HL-60 (cell line): ENCODE results near the gene MYO1D.

Source experiments
- DNase-seq, 2 experiments: peaks; one replicate each; pipeline ENCODE4 v3.0.0-alpha.2; 2010 to 2020; ENCODE audit warnings: low read depth in 1 of 2, low spot score in 1 of 2
- H3K27ac ChIP-seq: fragments of 250-450 bp; sonication (Bioruptor Pico); replicated peaks from 2 replicates; pipeline ENCODE4 v1.5.1; 2020; ENCODE audit warnings: mild to moderate bottlenecking, moderate library complexity
- H3K27me3 ChIP-seq: fragments of 250-450 bp; sonication (Bioruptor Pico); 2 replicates; pipeline ENCODE4 v1.5.1; 2021; ENCODE audit warnings: mild to moderate bottlenecking, moderate library complexity; ENCODE audit not compliant: insufficient read depth, poor library complexity, severe bottlenecking
- H3K4me3 ChIP-seq: replicated peaks from 2 replicates; pipeline ENCODE4 v1.5.1; 2011; ENCODE audit warnings: mild to moderate bottlenecking, control low read depth, low read length; ENCODE audit not compliant: insufficient read depth
- GABPA ChIP-seq: IDR thresholded peaks from 2 replicates; pipeline ENCODE4 v1.6.1; 2012; ENCODE audit warnings: low read depth
- POLR2AphosphoS5 ChIP-seq: IDR thresholded peaks from 2 replicates; pipeline ENCODE4 v1.6.1; 2012; ENCODE audit warnings: low read depth
- SPI1 ChIP-seq: IDR thresholded peaks from 2 replicates; pipeline ENCODE4 v1.6.1; 2012; ENCODE audit warnings: low read depth, mild to moderate bottlenecking, borderline replicate concordance
- TF ChIP-seq, protein P1 (sequence below): IDR thresholded peaks from one replicate; pipeline ENCODE4 v1.5.1; 2011; ENCODE audit warnings: low read length, control low read depth, inconsistent platforms; ENCODE audit not compliant: insufficient read depth
- TF ChIP-seq, protein P2 (sequence below): IDR thresholded peaks from 2 replicates; pipeline ENCODE4 v1.6.1; 2012; ENCODE audit warnings: low read depth; ENCODE audit not compliant: insufficient replicate concordance

The MYO1D gene

GRCh38 chr17:32584792-32585191 is 292.1 kb downstream of the MYO1D start:
- Histone ChIP-seq H3K27me3 (peaks cover 6% of the 10 kb centered on the region), H3K4me3 (no peak overlapping the region), H3K27ac (no peak overlapping the region)
- TF ChIP-seq, protein P1, sequence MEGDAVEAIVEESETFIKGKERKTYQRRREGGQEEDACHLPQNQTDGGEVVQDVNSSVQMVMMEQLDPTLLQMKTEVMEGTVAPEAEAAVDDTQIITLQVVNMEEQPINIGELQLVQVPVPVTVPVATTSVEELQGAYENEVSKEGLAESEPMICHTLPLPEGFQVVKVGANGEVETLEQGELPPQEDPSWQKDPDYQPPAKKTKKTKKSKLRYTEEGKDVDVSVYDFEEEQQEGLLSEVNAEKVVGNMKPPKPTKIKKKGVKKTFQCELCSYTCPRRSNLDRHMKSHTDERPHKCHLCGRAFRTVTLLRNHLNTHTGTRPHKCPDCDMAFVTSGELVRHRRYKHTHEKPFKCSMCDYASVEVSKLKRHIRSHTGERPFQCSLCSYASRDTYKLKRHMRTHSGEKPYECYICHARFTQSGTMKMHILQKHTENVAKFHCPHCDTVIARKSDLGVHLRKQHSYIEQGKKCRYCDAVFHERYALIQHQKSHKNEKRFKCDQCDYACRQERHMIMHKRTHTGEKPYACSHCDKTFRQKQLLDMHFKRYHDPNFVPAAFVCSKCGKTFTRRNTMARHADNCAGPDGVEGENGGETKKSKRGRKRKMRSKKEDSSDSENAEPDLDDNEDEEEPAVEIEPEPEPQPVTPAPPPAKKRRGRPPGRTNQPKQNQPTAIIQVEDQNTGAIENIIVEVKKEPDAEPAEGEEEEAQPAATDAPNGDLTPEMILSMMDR, result no peak
- no peak for TF ChIP-seq SPI1
- DNase-seq, result no peak

DNA sequence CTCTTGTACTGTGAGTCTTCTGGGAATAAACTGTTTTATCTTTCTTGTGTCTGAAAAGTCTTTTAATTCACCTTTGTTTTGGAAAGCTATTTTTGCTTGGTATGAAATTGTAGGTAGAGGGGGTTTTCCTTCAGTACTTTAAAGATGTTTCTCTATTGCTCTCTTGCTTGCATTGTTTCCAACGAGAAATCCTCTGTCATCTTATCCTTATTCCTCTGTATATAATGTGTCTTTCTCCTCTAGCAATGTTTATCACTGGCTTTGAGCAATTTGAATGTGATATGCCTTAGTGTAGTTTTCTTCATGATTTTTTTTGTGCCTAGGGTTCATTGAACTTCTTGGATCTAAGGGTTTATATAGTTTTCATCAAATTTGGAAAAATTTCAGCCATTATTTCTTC is 293.9 kb downstream of the MYO1D start:
- Histone ChIP-seq H3K4me3 (no peak overlapping the region), H3K27ac (no peak overlapping the region), H3K27me3 (peaks cover 1% of the 10 kb centered on the region)
- no peak for DNase-seq
- TF ChIP-seq POLR2AphosphoS5, result no peak
- TF ChIP-seq GABPA, result no peak
- TF ChIP-seq, protein P2, sequence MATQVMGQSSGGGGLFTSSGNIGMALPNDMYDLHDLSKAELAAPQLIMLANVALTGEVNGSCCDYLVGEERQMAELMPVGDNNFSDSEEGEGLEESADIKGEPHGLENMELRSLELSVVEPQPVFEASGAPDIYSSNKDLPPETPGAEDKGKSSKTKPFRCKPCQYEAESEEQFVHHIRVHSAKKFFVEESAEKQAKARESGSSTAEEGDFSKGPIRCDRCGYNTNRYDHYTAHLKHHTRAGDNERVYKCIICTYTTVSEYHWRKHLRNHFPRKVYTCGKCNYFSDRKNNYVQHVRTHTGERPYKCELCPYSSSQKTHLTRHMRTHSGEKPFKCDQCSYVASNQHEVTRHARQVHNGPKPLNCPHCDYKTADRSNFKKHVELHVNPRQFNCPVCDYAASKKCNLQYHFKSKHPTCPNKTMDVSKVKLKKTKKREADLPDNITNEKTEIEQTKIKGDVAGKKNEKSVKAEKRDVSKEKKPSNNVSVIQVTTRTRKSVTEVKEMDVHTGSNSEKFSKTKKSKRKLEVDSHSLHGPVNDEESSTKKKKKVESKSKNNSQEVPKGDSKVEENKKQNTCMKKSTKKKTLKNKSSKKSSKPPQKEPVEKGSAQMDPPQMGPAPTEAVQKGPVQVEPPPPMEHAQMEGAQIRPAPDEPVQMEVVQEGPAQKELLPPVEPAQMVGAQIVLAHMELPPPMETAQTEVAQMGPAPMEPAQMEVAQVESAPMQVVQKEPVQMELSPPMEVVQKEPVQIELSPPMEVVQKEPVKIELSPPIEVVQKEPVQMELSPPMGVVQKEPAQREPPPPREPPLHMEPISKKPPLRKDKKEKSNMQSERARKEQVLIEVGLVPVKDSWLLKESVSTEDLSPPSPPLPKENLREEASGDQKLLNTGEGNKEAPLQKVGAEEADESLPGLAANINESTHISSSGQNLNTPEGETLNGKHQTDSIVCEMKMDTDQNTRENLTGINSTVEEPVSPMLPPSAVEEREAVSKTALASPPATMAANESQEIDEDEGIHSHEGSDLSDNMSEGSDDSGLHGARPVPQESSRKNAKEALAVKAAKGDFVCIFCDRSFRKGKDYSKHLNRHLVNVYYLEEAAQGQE, result no peak
- TF ChIP-seq, protein P1, result no peak
- TF ChIP-seq SPI1, result no peak

- Histone ChIP-seq H3K27ac (no peak overlapping the region), H3K4me3 (no peak overlapping the region), H3K27me3 (peaks cover 12% of the 10 kb centered on the region)
- TF ChIP-seq POLR2AphosphoS5, result no peak
- TF ChIP-seq, protein P1, result no peak
- TF ChIP-seq GABPA, result no peak
- TF ChIP-seq SPI1, result no peak
- TF ChIP-seq, protein P2, result no peak
- DNase-seq, result no peak
These were observed 301.1 kb downstream of the MYO1D start for GRCh38 chr17:32575852-32576251.

DNA sequence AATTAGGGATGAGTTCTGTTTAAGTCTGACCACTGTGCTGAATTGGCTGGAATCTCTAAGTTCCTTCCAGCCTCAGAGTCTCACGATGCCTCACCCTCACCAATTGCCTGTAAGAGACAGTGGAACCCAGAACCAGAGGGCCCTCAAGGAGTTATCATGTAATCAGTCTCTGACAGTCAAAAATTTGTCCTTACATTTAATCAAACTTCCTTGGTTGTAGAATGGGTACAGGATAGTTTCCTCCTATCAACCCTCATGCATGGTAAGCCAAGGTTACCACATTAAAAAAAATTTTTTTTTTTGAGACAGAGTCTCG is 306.9 kb downstream of the MYO1D start:
- Histone ChIP-seq H3K4me3 (no peak overlapping the region), H3K27me3 (peaks cover 10% of the 10 kb centered on the region), H3K27ac (no peak overlapping the region)
- TF ChIP-seq SPI1 (no peak), GABPA (no peak), POLR2AphosphoS5 (no peak)
- TF ChIP-seq, protein P2, result no peak
- TF ChIP-seq, protein P1, result no peak
- no peak for DNase-seq
